Measurements from ENCODE around the gene WWOX.

The WWOX gene

DNA sequence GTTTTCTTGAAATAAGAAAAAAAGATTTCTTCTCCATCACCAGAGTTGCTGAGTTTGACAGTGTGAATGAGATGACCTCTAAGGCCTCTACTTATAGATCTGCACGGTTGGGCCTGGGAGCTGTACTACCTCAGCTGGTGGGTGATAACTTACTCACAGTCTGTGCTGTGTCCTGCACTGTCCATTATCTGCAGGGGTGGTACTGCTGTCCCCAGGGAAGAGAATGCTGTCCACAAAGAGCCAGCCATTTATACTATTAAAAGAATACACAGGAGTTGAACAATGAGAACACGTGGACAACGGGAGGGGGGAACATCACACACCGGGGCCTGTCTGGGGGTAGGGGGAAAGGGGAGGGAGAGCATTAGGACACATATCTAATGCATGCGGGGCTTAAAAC is 655.3 kb downstream of the WWOX start:
- H3K27ac ChIP-seq = no peak overlapping the region
- H3K4me3 ChIP-seq = no peak overlapping the region
- TF ChIP-seq, protein P1, sequence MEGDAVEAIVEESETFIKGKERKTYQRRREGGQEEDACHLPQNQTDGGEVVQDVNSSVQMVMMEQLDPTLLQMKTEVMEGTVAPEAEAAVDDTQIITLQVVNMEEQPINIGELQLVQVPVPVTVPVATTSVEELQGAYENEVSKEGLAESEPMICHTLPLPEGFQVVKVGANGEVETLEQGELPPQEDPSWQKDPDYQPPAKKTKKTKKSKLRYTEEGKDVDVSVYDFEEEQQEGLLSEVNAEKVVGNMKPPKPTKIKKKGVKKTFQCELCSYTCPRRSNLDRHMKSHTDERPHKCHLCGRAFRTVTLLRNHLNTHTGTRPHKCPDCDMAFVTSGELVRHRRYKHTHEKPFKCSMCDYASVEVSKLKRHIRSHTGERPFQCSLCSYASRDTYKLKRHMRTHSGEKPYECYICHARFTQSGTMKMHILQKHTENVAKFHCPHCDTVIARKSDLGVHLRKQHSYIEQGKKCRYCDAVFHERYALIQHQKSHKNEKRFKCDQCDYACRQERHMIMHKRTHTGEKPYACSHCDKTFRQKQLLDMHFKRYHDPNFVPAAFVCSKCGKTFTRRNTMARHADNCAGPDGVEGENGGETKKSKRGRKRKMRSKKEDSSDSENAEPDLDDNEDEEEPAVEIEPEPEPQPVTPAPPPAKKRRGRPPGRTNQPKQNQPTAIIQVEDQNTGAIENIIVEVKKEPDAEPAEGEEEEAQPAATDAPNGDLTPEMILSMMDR (IDR thresholded peaks at IDR 0.05) = no peak
- no peak for DNase-seq (ENCODE audit: low spot score)

DNA sequence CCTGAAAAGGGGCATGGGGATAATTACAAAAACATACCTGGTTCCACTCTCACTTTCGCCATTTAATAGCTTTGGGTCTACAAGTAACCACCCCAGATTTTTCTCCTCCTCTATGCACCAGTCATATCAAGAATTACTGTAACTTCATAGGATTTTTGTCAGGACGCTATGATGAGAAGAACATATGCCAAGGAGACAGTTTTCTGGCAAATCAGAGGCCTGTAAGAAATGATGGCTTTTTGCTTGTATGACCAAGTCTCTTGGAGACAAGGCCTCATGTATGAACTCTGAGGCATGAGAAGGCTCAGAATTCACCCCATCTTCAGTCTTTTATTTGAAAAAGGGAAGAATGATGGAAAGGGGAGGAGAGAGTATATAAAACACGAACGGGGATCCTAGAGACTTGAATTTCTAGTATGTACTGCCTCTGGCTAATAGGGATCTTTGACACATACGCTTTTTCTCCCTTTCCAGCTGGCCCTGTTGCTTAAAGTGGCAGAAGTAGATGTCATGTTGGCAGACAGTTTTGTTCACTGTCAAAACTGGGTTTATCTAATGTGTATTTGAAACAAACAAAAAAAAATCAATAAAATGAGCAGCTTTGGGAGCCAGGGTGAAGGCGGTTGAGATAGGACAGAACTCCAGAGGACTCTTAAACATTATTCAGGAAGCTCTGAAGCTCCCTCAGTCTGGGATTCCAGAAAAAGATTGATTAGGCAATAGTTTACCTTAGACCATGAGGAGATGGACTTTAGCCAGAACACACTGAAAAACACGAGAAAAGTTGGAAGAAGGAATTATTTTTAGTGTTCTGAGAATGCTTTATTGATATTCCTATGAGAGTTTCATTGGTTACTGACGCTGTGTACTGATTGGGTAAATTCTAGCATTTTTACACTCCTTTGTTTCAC is 656.6 kb downstream of the WWOX start:
- Histone ChIP-seq H3K27ac (no peak overlapping the region), H3K4me3 (no peak overlapping the region)
- TF ChIP-seq, protein P1 (IDR thresholded peaks at IDR 0.05) = no peak
- no peak for DNase-seq (ENCODE audit: low spot score)

DNA sequence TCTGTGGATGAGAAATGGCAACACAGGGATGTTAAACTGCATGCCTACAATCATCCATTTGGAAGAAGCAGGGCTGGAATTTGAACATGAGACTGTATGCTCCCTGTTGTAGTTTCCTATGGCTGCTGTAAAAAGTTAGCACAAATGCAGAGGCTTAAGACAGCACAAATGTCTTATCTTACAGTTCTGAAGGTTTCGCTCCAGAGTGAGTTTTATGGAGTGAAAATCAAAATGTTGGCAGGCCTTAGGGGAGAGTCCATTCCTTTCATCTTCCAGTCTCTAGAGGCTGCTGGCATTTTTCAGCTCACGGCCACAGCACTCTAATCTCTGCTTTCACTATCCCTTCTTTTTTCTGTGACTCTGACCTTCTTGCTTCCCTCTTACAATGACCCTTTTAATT is 660.1 kb downstream of the WWOX start:
- no peak overlapping the region for H3K4me3 ChIP-seq
- TF ChIP-seq, protein P1 (IDR thresholded peaks at IDR 0.05) = no peak
- DNase-seq (ENCODE audit: low spot score) = no peak
- no peak overlapping the region for H3K27ac ChIP-seq

DNA sequence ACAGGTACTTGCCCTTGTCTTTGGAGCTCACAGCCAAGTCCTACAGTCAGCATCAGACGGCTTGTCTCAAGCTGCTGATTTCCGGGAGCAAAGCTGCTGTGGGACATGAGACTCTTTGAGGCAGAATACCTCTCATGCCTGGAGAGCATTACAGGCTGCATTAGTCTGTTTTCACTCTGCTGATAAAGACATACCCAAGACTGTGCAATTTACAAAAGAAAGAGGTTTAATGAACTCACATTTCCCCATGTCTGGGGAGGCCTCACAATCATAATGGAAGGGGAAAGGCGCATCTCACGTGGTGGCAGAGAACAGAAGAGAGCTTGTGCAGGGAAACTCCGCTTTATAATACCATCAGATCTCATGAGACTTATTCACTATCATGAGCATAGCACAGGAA is 661.2 kb downstream of the WWOX start:
- H3K4me3 ChIP-seq = no peak overlapping the region
- TF ChIP-seq, protein P1 (IDR thresholded peaks at IDR 0.05) = no peak
- H3K27ac ChIP-seq = no peak overlapping the region
- DNase-seq (ENCODE audit: low spot score) = no peak

DNA sequence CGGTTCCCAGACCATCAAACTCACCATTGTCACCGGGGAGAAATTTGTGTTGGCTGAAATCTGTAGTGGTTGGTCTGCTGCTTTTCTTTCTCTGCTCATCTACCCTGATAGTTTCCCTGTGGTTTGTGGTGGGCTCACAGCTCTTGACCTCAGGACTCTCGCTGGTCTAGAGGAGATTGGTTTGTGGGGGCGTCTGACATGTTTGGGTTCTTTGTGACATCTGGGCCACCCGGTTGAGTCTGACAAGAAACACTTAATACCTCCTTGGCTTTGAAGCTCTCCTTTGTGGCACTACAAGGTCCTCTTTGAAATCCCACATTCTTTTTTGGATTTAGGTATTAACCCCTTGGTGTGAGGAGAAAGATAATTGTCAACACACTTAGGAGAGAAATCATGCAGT is 662.0 kb downstream of the WWOX start:
- Histone ChIP-seq H3K4me3 (no peak overlapping the region), H3K27ac (no peak overlapping the region)
- TF ChIP-seq, protein P1 (IDR thresholded peaks at IDR 0.05) = no peak
- no peak for DNase-seq (ENCODE audit: low spot score)

DNA sequence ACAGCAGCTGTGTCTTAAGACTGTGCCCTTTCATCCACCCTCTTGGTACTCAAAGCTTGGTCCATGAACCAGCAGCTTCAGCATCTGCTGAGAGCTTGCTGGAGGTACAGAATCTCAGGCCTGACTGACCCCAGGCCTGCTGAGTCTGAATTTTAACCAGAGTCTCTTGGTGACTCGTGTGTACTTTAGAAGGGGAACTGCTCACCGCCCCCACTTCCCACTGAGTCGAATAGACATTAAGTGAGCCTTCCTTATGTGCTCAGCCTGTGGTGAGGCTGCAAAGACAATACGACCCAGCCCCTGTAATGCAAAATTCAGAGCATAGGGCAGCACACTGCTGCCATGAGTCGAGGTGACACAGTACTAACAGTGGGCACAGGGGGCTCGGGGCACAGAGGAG is 662.8 kb downstream of the WWOX start:
- Histone ChIP-seq H3K27ac (no peak overlapping the region), H3K4me3 (no peak overlapping the region)
- no peak for DNase-seq (ENCODE audit: low spot score)
- TF ChIP-seq, protein P1 (IDR thresholded peaks at IDR 0.05) = no peak

Measured in coronary artery (tissue), 2 donors.